OCI-LY3 (cell line): ENCODE measurements around the gene RNF141.

Experiments used
- H2AFZ ChIP-seq: fragments of 200-600, 300-600 bp; shearing (Covaris generic); 2 replicates; pipeline ENCODE4 v1.6.0; 2014; ENCODE audit warnings: antibody characterized with exemption, low read depth, low read length
- H3K27ac ChIP-seq: fragments of 200-600, 300-600 bp; sonication (generic); 2 replicates; pipeline ENCODE4 v1.5.1; 2014; ENCODE audit warnings: mild to moderate bottlenecking, low read length, moderate library complexity, mixed read lengths
- H3K27me3 ChIP-seq: fragments of 200-600, 300-600 bp; sonication (generic); 2 replicates; pipeline ENCODE4 v1.6.1; 2014; ENCODE audit warnings: low read depth, low read length, mixed read lengths
- H3K36me3 ChIP-seq: fragments of 200-600, 300-600 bp; sonication (generic); replicated peaks from 2 replicates; pipeline ENCODE3; 2014; ENCODE audit warnings: low read depth, low read length, mixed read lengths
- H3K4me1 ChIP-seq: fragments of 300-600, 200-600 bp; sonication (generic); 2 replicates; pipeline ENCODE4 v1.6.1; 2014; ENCODE audit warnings: low read length, mixed read lengths
- H3K4me2 ChIP-seq: fragments of 200-600, 300-600 bp; sonication (generic); 2 replicates; pipeline ENCODE4 v1.6.1; 2014; ENCODE audit warnings: low read length, mixed read lengths
- H3K4me3 ChIP-seq: fragments of 300-600, 200-600 bp; sonication (generic); 2 replicates; pipeline ENCODE4 v1.5.1; 2014; ENCODE audit warnings: antibody characterized with exemption, mild to moderate bottlenecking, low read length, moderate library complexity
- H3K79me2 ChIP-seq: fragments of 300-600, 200-600 bp; shearing (Covaris generic); 2 replicates; pipeline ENCODE4 v1.6.1; 2014; ENCODE audit warnings: mild to moderate bottlenecking, low read length, mixed read lengths
- H3K9ac ChIP-seq: fragments of 300-600, 200-600 bp; shearing (Covaris generic); 2 replicates; pipeline ENCODE4 v1.6.0; 2014; ENCODE audit warnings: mild to moderate bottlenecking, low read length, moderate library complexity
- H3K9me3 ChIP-seq: fragments of 200-600, 300-600 bp; shearing (Covaris generic); 2 replicates; pipeline ENCODE4 v1.6.1; 2014; ENCODE audit warnings: low read length, mixed read lengths; ENCODE audit not compliant: insufficient read depth
- H4K20me1 ChIP-seq: fragments of 200-600, 300-600 bp; sonication (generic); 2 replicates; pipeline ENCODE4 v1.6.1; 2016; ENCODE audit warnings: low read length, mixed read lengths; ENCODE audit not compliant: insufficient read depth
- CTCF ChIP-seq: fragments of 200-600, 300-600 bp; sonication (generic); IDR thresholded peaks from 2 replicates; pipeline ENCODE4 v1.5.1; 2014; ENCODE audit warnings: antibody characterized with exemption, low read length, low read depth
- EZH2phosphoT487 ChIP-seq: fragments of 200-600 bp; shearing (Covaris generic); IDR thresholded peaks from 2 replicates; pipeline ENCODE4 v1.6.1; 2018; ENCODE audit warnings: antibody characterized with exemption, mixed run types, low read depth

RNF141 gene

GRCh38 chr11:10496296-10496936 lies 44.6 kb downstream of the RNF141 start:
- Histone ChIP-seq H4K20me1 (no peaks in the 10 kb centered on the region), H3K4me3 (no peak overlapping the region), H3K9me3 (peaks cover 3% of the 10 kb centered on the region; the same call in 1 of the 2 replicates), H3K4me1 (peaks cover 14% of the 10 kb centered on the region), H3K27ac (no peak overlapping the region), H3K4me2 (no peak overlapping the region), H3K79me2 (no peaks in the 10 kb centered on the region), H3K9ac (no peak overlapping the region), H3K27me3 (no peaks in the 10 kb centered on the region), H3K36me3 (peaks cover 83% of the 10 kb centered on the region), H2AFZ (no peak overlapping the region)
- TF ChIP-seq EZH2phosphoT487 (no peak), CTCF (no peak)

GRCh38 chr11:10495464-10495786 lies 45.6 kb downstream of the RNF141 start:
- Histone ChIP-seq H3K9me3 (peaks cover 3% of the 10 kb centered on the region; the same call in 1 of the 2 replicates), H3K27ac (no peak overlapping the region), H3K4me2 (no peak overlapping the region), H3K79me2 (peaks cover 4% of the 10 kb centered on the region; the same call in 1 of the 2 replicates), H3K4me3 (no peak overlapping the region), H4K20me1 (no peaks in the 10 kb centered on the region), H3K36me3 (peaks cover 83% of the 10 kb centered on the region), H2AFZ (no peak overlapping the region), H3K27me3 (no peaks in the 10 kb centered on the region), H3K9ac (no peak overlapping the region), H3K4me1 (peaks cover 16% of the 10 kb centered on the region)
- TF ChIP-seq CTCF = no peak
- TF ChIP-seq EZH2phosphoT487 = no peak

- Histone ChIP-seq H3K4me2 (no peak overlapping the region), H3K27me3 (no peaks in the 10 kb centered on the region), H3K9me3 (peaks cover 3% of the 10 kb centered on the region; the same call in 1 of the 2 replicates), H3K4me3 (no peak overlapping the region), H3K9ac (no peak overlapping the region), H4K20me1 (no peaks in the 10 kb centered on the region), H3K36me3 (peaks cover 83% of the 10 kb centered on the region), H2AFZ (no peak overlapping the region), H3K79me2 (peaks cover 10% of the 10 kb centered on the region), H3K27ac (no peak overlapping the region), H3K4me1 (peaks cover 22% of the 10 kb centered on the region)
- no peak for TF ChIP-seq CTCF
- no peak for TF ChIP-seq EZH2phosphoT487
Observed at GRCh38 chr11:10494636-10495463, 46.1 kb downstream of the RNF141 start.

- TF ChIP-seq EZH2phosphoT487 (no peak), CTCF (no peak)
- H2AFZ ChIP-seq = no peak overlapping the region
- H3K79me2 ChIP-seq = peaks cover 11% of the 10 kb centered on the region
- peaks cover 87% of the 10 kb centered on the region for H3K36me3 ChIP-seq
- peaks cover 3% of the 10 kb centered on the region; the same call in 1 of the 2 replicates for H3K9me3 ChIP-seq
- H3K27ac ChIP-seq = peak overlapping the region; percentile 59
- H3K4me1 ChIP-seq = peaks cover 39% of the 10 kb centered on the region
- H3K9ac ChIP-seq = no peak overlapping the region
- no peak overlapping the region for H3K4me3 ChIP-seq
- H3K4me2 ChIP-seq = no peak overlapping the region
- no peaks in the 10 kb centered on the region for H4K20me1 ChIP-seq
- H3K27me3 ChIP-seq = no peaks in the 10 kb centered on the region
Observed at GRCh38 chr11:10493041-10493663, 47.8 kb downstream of the RNF141 start.
